GM23338 (cell line): ENCODE data around the gene RNF180. TPM values are rescaled to one million over a fixed set of nuclear protein-coding genes. Genes with fewer than 3 reads are reported as not detected.

ENCODE experiments used
- ATAC-seq: fragments of 200-7000 bp; cut with Tn5 transposase; 3 replicates; pipeline ENCODE4 v1.9.1; 2020
- DNase-seq: peaks from one replicate; pipeline ENCODE4 v3.0.0-alpha.2; 2015; ENCODE audit warnings: low spot score
- H2AFZ ChIP-seq: fragments of 200-600 bp; sonication (generic); 2 replicates; pipeline ENCODE4 v1.8.0; 2016; ENCODE audit warnings: antibody characterized with exemption, mild to moderate bottlenecking, moderate library complexity
- H3F3A ChIP-seq: fragments of 200-600 bp; sonication (generic); replicated peaks from 2 replicates; pipeline ENCODE4 v1.8.0; 2017; ENCODE audit warnings: antibody characterized with exemption, mixed run types, low read depth
- H3K27ac ChIP-seq: fragments of 200-600 bp; sonication (generic); 2 replicates; pipeline ENCODE4 v1.6.1; 2016; ENCODE audit warnings: low read depth
- H3K27me3 ChIP-seq: fragments of 200-600 bp; sonication (generic); 2 replicates; pipeline ENCODE4 v1.8.0; 2016; ENCODE audit warnings: mild to moderate bottlenecking, mixed run types, moderate library complexity; ENCODE audit not compliant: insufficient read depth
- H3K36me3 ChIP-seq: fragments of 200-600 bp; sonication (generic); 2 replicates; pipeline ENCODE4 v1.8.0; 2016; ENCODE audit warnings: mild to moderate bottlenecking; ENCODE audit not compliant: insufficient read depth
- H3K4me1 ChIP-seq: fragments of 200-600 bp; sonication (generic); 2 replicates; pipeline ENCODE4 v1.8.0; 2016; ENCODE audit warnings: mild to moderate bottlenecking, moderate library complexity; ENCODE audit not compliant: insufficient read depth
- H3K4me2 ChIP-seq: fragments of 200-600 bp; sonication (generic); 2 replicates; pipeline ENCODE4 v1.7.1; 2017; ENCODE audit warnings: mixed run types
- H3K4me3 ChIP-seq: fragments of 200-600 bp; sonication (generic); 2 replicates; pipeline ENCODE4 v1.6.1; 2016; ENCODE audit warnings: mixed run types
- H3K79me2 ChIP-seq: fragments of 200-600 bp; sonication (generic); replicated peaks from 2 replicates; pipeline ENCODE4 v1.8.0; 2017; ENCODE audit warnings: mild to moderate bottlenecking; ENCODE audit not compliant: insufficient read depth
- H3K9me2 ChIP-seq: fragments of 200-600 bp; sonication (generic); 2 replicates; pipeline ENCODE4 v1.8.0; 2017; ENCODE audit not compliant: insufficient read depth
- H4K20me1 ChIP-seq: fragments of 200-600 bp; sonication (generic); replicated peaks from 2 replicates; pipeline ENCODE4 v1.8.0; 2017; ENCODE audit warnings: mild to moderate bottlenecking; ENCODE audit not compliant: insufficient read depth
- H3K27ac Mint-ChIP-seq: 2 replicates; pipeline ENCODE4 v1.8.0; 2020; ENCODE audit warnings: inconsistent platforms, mild to moderate bottlenecking, moderate library complexity, mixed read lengths
- H3K27me3 Mint-ChIP-seq: 3 replicates; pipeline ENCODE4 v1.8.0; 2022; ENCODE audit warnings: low read depth, mild to moderate bottlenecking, moderate library complexity, mixed read lengths, inconsistent platforms; ENCODE audit not compliant: insufficient read depth, poor library complexity
- H3K36me3 Mint-ChIP-seq: 3 replicates; pipeline ENCODE4 v1.8.0; 2021; ENCODE audit warnings: low read depth, mild to moderate bottlenecking, inconsistent platforms, moderate library complexity, mixed read lengths
- H3K4me1 Mint-ChIP-seq: 3 replicates; pipeline ENCODE4 v1.8.0; 2020; ENCODE audit warnings: mild to moderate bottlenecking, inconsistent platforms, mixed read lengths
- H3K4me3 Mint-ChIP-seq: 3 replicates; pipeline ENCODE4 v1.8.0; 2021; ENCODE audit warnings: moderate library complexity, mild to moderate bottlenecking, inconsistent platforms, mixed read lengths
- H3K9me3 Mint-ChIP-seq: 3 replicates; pipeline ENCODE4 v1.8.0; 2020; ENCODE audit warnings: moderate library complexity, mild to moderate bottlenecking, inconsistent platforms, mixed read lengths
- CREB1 ChIP-seq: fragments of 250-450 bp; sonication (Bioruptor Pico); IDR thresholded peaks from 2 replicates; pipeline ENCODE4 v1.5.0; 2020; ENCODE audit warnings: low read depth, mild to moderate bottlenecking, moderate library complexity
- CTCF ChIP-seq, 2 experiments: fragments of 200-600 bp in 1 of 2; sonication (generic) in 1 of 2; conservative IDR thresholded peaks; 2 replicates each; pipeline versions ENCODE4 v1.5.1 to v1.6.1; 2016 to 2017; ENCODE audit warnings: antibody characterized with exemption in 2 of 2, low read depth in 2 of 2, mild to moderate bottlenecking in 2 of 2, moderate library complexity in 1 of 2
- ETS1 ChIP-seq: IDR thresholded peaks from 2 replicates; pipeline ENCODE4 v1.6.1; 2016; ENCODE audit warnings: antibody characterized with exemption
- EZH2 ChIP-seq: fragments of 200-600 bp; sonication (generic); IDR thresholded peaks from one replicate; pipeline ENCODE4 v1.8.0; 2017; ENCODE audit warnings: antibody characterized with exemption, mild to moderate bottlenecking, low read depth; ENCODE audit not compliant: unreplicated experiment
- EZH2phosphoT487 ChIP-seq: fragments of 200-600 bp; sonication (generic); IDR thresholded peaks from one replicate; pipeline ENCODE4 v1.8.1; 2018; ENCODE audit warnings: antibody characterized with exemption; ENCODE audit not compliant: unreplicated experiment
- JUNB ChIP-seq: IDR thresholded peaks from one replicate; pipeline ENCODE4 v1.6.1; 2016; ENCODE audit warnings: antibody characterized with exemption; ENCODE audit not compliant: unreplicated experiment
- NANOG ChIP-seq: IDR thresholded peaks from 2 replicates; pipeline ENCODE4 v1.6.1; 2016; ENCODE audit warnings: antibody characterized with exemption, borderline replicate concordance
- POLR2AphosphoS5 ChIP-seq: IDR thresholded peaks from 2 replicates; pipeline ENCODE4 v1.6.1; 2016; ENCODE audit warnings: antibody characterized with exemption, low read depth
- REST ChIP-seq: IDR thresholded peaks from one replicate; pipeline ENCODE4 v1.6.1; 2018; ENCODE audit warnings: antibody characterized with exemption; ENCODE audit not compliant: unreplicated experiment
- STAT1 ChIP-seq: IDR thresholded peaks from one replicate; pipeline ENCODE4 v1.6.1; 2016; ENCODE audit warnings: antibody characterized with exemption; ENCODE audit not compliant: unreplicated experiment
- ZNF114 ChIP-seq: fragments of 250-450 bp; sonication (Bioruptor Pico); IDR thresholded peaks from 2 replicates; pipeline ENCODE4 v1.5.0; 2020; ENCODE audit warnings: mild to moderate bottlenecking, moderate library complexity
- ZNF331 ChIP-seq: fragments of 250-450 bp; sonication (Bioruptor Pico); IDR thresholded peaks from 2 replicates; pipeline ENCODE4 v1.5.0; 2020; ENCODE audit warnings: low read depth, mild to moderate bottlenecking, moderate library complexity
- ZNF462 ChIP-seq: fragments of 250-450 bp; sonication (Bioruptor Pico); IDR thresholded peaks from 2 replicates; pipeline ENCODE4 v1.5.0; 2020; ENCODE audit warnings: mild to moderate bottlenecking, moderate library complexity
- polyA plus RNA-seq: library from polyadenylated mRNA; unstranded; fragments of >200 nt; fragmentation: Nextera tagmentation; extraction: Ambion mirVana; gene quantifications from 2 replicates; pipeline ENCODE4 v1.2.1, GENCODE V29; 2016
- total RNA-seq: library from RNA; depleted of rRNA; stranded (reverse); fragments of >200 nt; shearing (Covaris generic); gene quantifications from 2 replicates; pipeline ENCODE4 v1.2.3, GENCODE V29; 2014

Gene RNF180
- total and polyA plus RNA-seq, 2 experiments from 2014 or later = 2.0 to 4.2 TPM

GRCh38 chr5:64299805-64300204 is 134.2 kb downstream of the RNF180 start:
- Mint-ChIP-seq H3K27ac (no peak overlapping the region), H3K9me3 (no peaks in the 10 kb centered on the region), H3K36me3 (no peaks in the 10 kb centered on the region), H3K27me3 (no peaks in the 10 kb centered on the region), H3K4me3 (no peak overlapping the region), H3K4me1 (no peaks in the 10 kb centered on the region)
- H3K27ac ChIP-seq = no peak overlapping the region
- H3K4me1 ChIP-seq = no peaks in the 10 kb centered on the region
- no peak overlapping the region for H3K4me2 ChIP-seq
- no peak overlapping the region for H2AFZ ChIP-seq
- no peaks in the 10 kb centered on the region for H3K27me3 ChIP-seq
- no peak for ATAC-seq
- DNase-seq = no peak
- TF ChIP-seq NANOG = no peak
- no peak for TF ChIP-seq EZH2
- no peak for TF ChIP-seq STAT1
- no peak for TF ChIP-seq EZH2phosphoT487
- TF ChIP-seq ZNF331 (CRISPR knock-in tag) = no peak
- no peak for TF ChIP-seq POLR2AphosphoS5
- TF ChIP-seq JUNB = no peak
- no peak for TF ChIP-seq ZNF114 (CRISPR knock-in tag)
- TF ChIP-seq REST = no peak
- TF ChIP-seq CREB1 (CRISPR knock-in tag) = no peak
- no peak for TF ChIP-seq ZNF462 (CRISPR knock-in tag)
- no peak for TF ChIP-seq ETS1
- TF ChIP-seq CTCF (conservative IDR thresholded peaks at IDR 0.05; ENCODE audit: low read depth in 2 of 2) = no peak
- no peaks in the 10 kb centered on the region for H3K79me2 ChIP-seq
- H3K9me2 ChIP-seq = no peaks in the 10 kb centered on the region
- no peak overlapping the region for H3K4me3 ChIP-seq
- H4K20me1 ChIP-seq = no peaks in the 10 kb centered on the region
- H3K36me3 ChIP-seq = no peaks in the 10 kb centered on the region
- H3F3A ChIP-seq = no peaks in the 10 kb centered on the region
